GM23338 (cell line): Measurements from ENCODE around the gene SND1. TPM values are rescaled to one million over a fixed set of nuclear protein-coding genes. Genes with fewer than 3 reads are reported as not detected.

ENCODE experiments used
- ATAC-seq: fragments of 200-7000 bp; cut with Tn5 transposase; 3 replicates; pipeline ENCODE4 v1.9.1; 2020
- DNase-seq: peaks from one replicate; pipeline ENCODE4 v3.0.0-alpha.2; 2015; ENCODE audit warnings: low spot score
- H2AFZ ChIP-seq: fragments of 200-600 bp; sonication (generic); 2 replicates; pipeline ENCODE4 v1.8.0; 2016; ENCODE audit warnings: antibody characterized with exemption, mild to moderate bottlenecking, moderate library complexity
- H3F3A ChIP-seq: fragments of 200-600 bp; sonication (generic); replicated peaks from 2 replicates; pipeline ENCODE4 v1.8.0; 2017; ENCODE audit warnings: antibody characterized with exemption, mixed run types, low read depth
- H3K27ac ChIP-seq: fragments of 200-600 bp; sonication (generic); 2 replicates; pipeline ENCODE4 v1.6.1; 2016; ENCODE audit warnings: low read depth
- H3K27me3 ChIP-seq: fragments of 200-600 bp; sonication (generic); 2 replicates; pipeline ENCODE4 v1.8.0; 2016; ENCODE audit warnings: mild to moderate bottlenecking, mixed run types, moderate library complexity; ENCODE audit not compliant: insufficient read depth
- H3K36me3 ChIP-seq: fragments of 200-600 bp; sonication (generic); 2 replicates; pipeline ENCODE4 v1.8.0; 2016; ENCODE audit warnings: mild to moderate bottlenecking; ENCODE audit not compliant: insufficient read depth
- H3K4me1 ChIP-seq: fragments of 200-600 bp; sonication (generic); 2 replicates; pipeline ENCODE4 v1.8.0; 2016; ENCODE audit warnings: mild to moderate bottlenecking, moderate library complexity; ENCODE audit not compliant: insufficient read depth
- H3K4me2 ChIP-seq: fragments of 200-600 bp; sonication (generic); 2 replicates; pipeline ENCODE4 v1.7.1; 2017; ENCODE audit warnings: mixed run types
- H3K4me3 ChIP-seq: fragments of 200-600 bp; sonication (generic); 2 replicates; pipeline ENCODE4 v1.6.1; 2016; ENCODE audit warnings: mixed run types
- H3K79me2 ChIP-seq: fragments of 200-600 bp; sonication (generic); replicated peaks from 2 replicates; pipeline ENCODE4 v1.8.0; 2017; ENCODE audit warnings: mild to moderate bottlenecking; ENCODE audit not compliant: insufficient read depth
- H3K9me2 ChIP-seq: fragments of 200-600 bp; sonication (generic); 2 replicates; pipeline ENCODE4 v1.8.0; 2017; ENCODE audit not compliant: insufficient read depth
- H4K20me1 ChIP-seq: fragments of 200-600 bp; sonication (generic); replicated peaks from 2 replicates; pipeline ENCODE4 v1.8.0; 2017; ENCODE audit warnings: mild to moderate bottlenecking; ENCODE audit not compliant: insufficient read depth
- H3K27ac Mint-ChIP-seq: 2 replicates; pipeline ENCODE4 v1.8.0; 2020; ENCODE audit warnings: inconsistent platforms, mild to moderate bottlenecking, moderate library complexity, mixed read lengths
- H3K27me3 Mint-ChIP-seq: 3 replicates; pipeline ENCODE4 v1.8.0; 2022; ENCODE audit warnings: low read depth, mild to moderate bottlenecking, moderate library complexity, mixed read lengths, inconsistent platforms; ENCODE audit not compliant: insufficient read depth, poor library complexity
- H3K36me3 Mint-ChIP-seq: 3 replicates; pipeline ENCODE4 v1.8.0; 2021; ENCODE audit warnings: low read depth, mild to moderate bottlenecking, inconsistent platforms, moderate library complexity, mixed read lengths
- H3K4me1 Mint-ChIP-seq: 3 replicates; pipeline ENCODE4 v1.8.0; 2020; ENCODE audit warnings: mild to moderate bottlenecking, inconsistent platforms, mixed read lengths
- H3K4me3 Mint-ChIP-seq: 3 replicates; pipeline ENCODE4 v1.8.0; 2021; ENCODE audit warnings: moderate library complexity, mild to moderate bottlenecking, inconsistent platforms, mixed read lengths
- H3K9me3 Mint-ChIP-seq: 3 replicates; pipeline ENCODE4 v1.8.0; 2020; ENCODE audit warnings: moderate library complexity, mild to moderate bottlenecking, inconsistent platforms, mixed read lengths
- CREB1 ChIP-seq: fragments of 250-450 bp; sonication (Bioruptor Pico); IDR thresholded peaks from 2 replicates; pipeline ENCODE4 v1.5.0; 2020; ENCODE audit warnings: low read depth, mild to moderate bottlenecking, moderate library complexity
- ETS1 ChIP-seq: IDR thresholded peaks from 2 replicates; pipeline ENCODE4 v1.6.1; 2016; ENCODE audit warnings: antibody characterized with exemption
- EZH2 ChIP-seq: fragments of 200-600 bp; sonication (generic); IDR thresholded peaks from one replicate; pipeline ENCODE4 v1.8.0; 2017; ENCODE audit warnings: antibody characterized with exemption, mild to moderate bottlenecking, low read depth; ENCODE audit not compliant: unreplicated experiment
- EZH2phosphoT487 ChIP-seq: fragments of 200-600 bp; sonication (generic); IDR thresholded peaks from one replicate; pipeline ENCODE4 v1.8.1; 2018; ENCODE audit warnings: antibody characterized with exemption; ENCODE audit not compliant: unreplicated experiment
- JUNB ChIP-seq: IDR thresholded peaks from one replicate; pipeline ENCODE4 v1.6.1; 2016; ENCODE audit warnings: antibody characterized with exemption; ENCODE audit not compliant: unreplicated experiment
- NANOG ChIP-seq: IDR thresholded peaks from 2 replicates; pipeline ENCODE4 v1.6.1; 2016; ENCODE audit warnings: antibody characterized with exemption, borderline replicate concordance
- POLR2AphosphoS5 ChIP-seq: IDR thresholded peaks from 2 replicates; pipeline ENCODE4 v1.6.1; 2016; ENCODE audit warnings: antibody characterized with exemption, low read depth
- REST ChIP-seq: IDR thresholded peaks from one replicate; pipeline ENCODE4 v1.6.1; 2018; ENCODE audit warnings: antibody characterized with exemption; ENCODE audit not compliant: unreplicated experiment
- STAT1 ChIP-seq: IDR thresholded peaks from one replicate; pipeline ENCODE4 v1.6.1; 2016; ENCODE audit warnings: antibody characterized with exemption; ENCODE audit not compliant: unreplicated experiment
- ZNF114 ChIP-seq: fragments of 250-450 bp; sonication (Bioruptor Pico); IDR thresholded peaks from 2 replicates; pipeline ENCODE4 v1.5.0; 2020; ENCODE audit warnings: mild to moderate bottlenecking, moderate library complexity
- ZNF331 ChIP-seq: fragments of 250-450 bp; sonication (Bioruptor Pico); IDR thresholded peaks from 2 replicates; pipeline ENCODE4 v1.5.0; 2020; ENCODE audit warnings: low read depth, mild to moderate bottlenecking, moderate library complexity
- ZNF462 ChIP-seq: fragments of 250-450 bp; sonication (Bioruptor Pico); IDR thresholded peaks from 2 replicates; pipeline ENCODE4 v1.5.0; 2020; ENCODE audit warnings: mild to moderate bottlenecking, moderate library complexity
- polyA plus RNA-seq: library from polyadenylated mRNA; unstranded; fragments of >200 nt; fragmentation: Nextera tagmentation; extraction: Ambion mirVana; gene quantifications from 2 replicates; pipeline ENCODE4 v1.2.1, GENCODE V29; 2016
- total RNA-seq: library from RNA; depleted of rRNA; stranded (reverse); fragments of >200 nt; shearing (Covaris generic); gene quantifications from 2 replicates; pipeline ENCODE4 v1.2.3, GENCODE V29; 2014

Gene SND1
- total and polyA plus RNA-seq, 2 experiments from 2014 or later = 107 to 254 TPM

GRCh38 chr7:127922656-127923055 is 270.7 kb downstream of the SND1 start:
- Mint-ChIP-seq H3K9me3 (no peaks in the 10 kb centered on the region), H3K4me3 (no peak overlapping the region), H3K36me3 (no peaks in the 10 kb centered on the region), H3K27ac (no peak overlapping the region), H3K27me3 (no peaks in the 10 kb centered on the region), H3K4me1 (peaks cover 14% of the 10 kb centered on the region)
- H3K36me3 ChIP-seq = no peaks in the 10 kb centered on the region
- no peak for TF ChIP-seq EZH2
- no peak for TF ChIP-seq ZNF331 (CRISPR knock-in tag)
- no peak for TF ChIP-seq CREB1 (CRISPR knock-in tag)
- no peak for TF ChIP-seq NANOG
- TF ChIP-seq ZNF114 = no peak
- no peak for TF ChIP-seq ETS1
- TF ChIP-seq REST = no peak
- no peak for TF ChIP-seq JUNB
- TF ChIP-seq ZNF462 = no peak
- no peak for TF ChIP-seq POLR2AphosphoS5
- TF ChIP-seq EZH2phosphoT487 = no peak
- no peak for TF ChIP-seq STAT1
- H3K27ac ChIP-seq = no peak overlapping the region
- H3F3A ChIP-seq = no peaks in the 10 kb centered on the region
- no peak overlapping the region for H2AFZ ChIP-seq
- H4K20me1 ChIP-seq = peaks cover 49% of the 10 kb centered on the region
- DNase-seq (no peak), ATAC-seq (no peak)
- H3K4me3 ChIP-seq = no peak overlapping the region
- H3K27me3 ChIP-seq = no peaks in the 10 kb centered on the region
- H3K9me2 ChIP-seq = no peaks in the 10 kb centered on the region
- H3K79me2 ChIP-seq = peaks cover 38% of the 10 kb centered on the region
- H3K4me1 ChIP-seq = peaks cover 17% of the 10 kb centered on the region
- H3K4me2 ChIP-seq = no peak overlapping the region
